ENCODE results near the gene TMC7. TPM values are rescaled to one million over a fixed set of nuclear protein-coding genes. Genes with fewer than 3 reads are reported as not detected.
A peak's percentile ranks its signal among the peaks of the same experiment; 100 is the strongest.

The TMC7 gene
- total RNA-seq, 1 experiment from 2014 or later, result 4.3 TPM

DNA sequence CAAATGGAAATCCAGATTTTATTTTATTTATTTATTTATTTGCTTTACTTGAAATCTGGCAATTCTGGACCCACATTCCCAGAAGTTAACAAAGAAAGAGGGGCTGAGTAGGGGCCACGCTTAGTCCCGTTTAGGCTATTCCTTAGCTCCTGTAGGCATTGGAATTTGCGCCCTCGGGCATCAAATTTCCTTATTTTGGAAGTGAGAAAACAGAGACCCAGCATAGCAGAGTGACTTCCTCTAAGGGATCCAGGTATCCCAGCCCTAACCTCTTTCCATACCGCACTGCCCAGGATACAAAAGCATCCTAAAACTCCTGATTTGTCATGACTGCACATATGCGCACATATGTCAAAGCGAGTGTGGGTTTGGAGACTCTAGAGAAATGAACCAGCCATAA, 38.5 kb upstream of the TMC7 start:
- H3K23me2 ChIP-seq (ENCODE audit: insufficient read length, low read depth, low read length, poor library complexity, severe bottlenecking), result no peaks in the 10 kb centered on the region
- H3T11ph ChIP-seq (ENCODE audit: low read length), result no peak overlapping the region
- H3K27me3 Mint-ChIP-seq (ENCODE audit: low read depth), result no peaks in the 10 kb centered on the region; the same call in 1 of the 2 replicates
- H3K9ac ChIP-seq (ENCODE audit: extremely low read depth, insufficient read length, low read length), result no peak overlapping the region
- H2BK5ac ChIP-seq (ENCODE audit: insufficient read length, low read length), result no peak overlapping the region
- H3K4ac ChIP-seq (ENCODE audit: low read depth, low read length), result no peak overlapping the region
- H2BK15ac ChIP-seq (ENCODE audit: low read depth, low read length), result no peak overlapping the region
- H3K9me3 ChIP-seq (ENCODE audit: control insufficient read depth, low read depth, low read length), result no peaks in the 10 kb centered on the region
- no peak overlapping the region for H3K14ac ChIP-seq (ENCODE audit: insufficient read depth, low read length)
- H3K18ac ChIP-seq (ENCODE audit: insufficient read length, low read depth, low read length), result no peak overlapping the region
- H2BK12ac ChIP-seq (ENCODE audit: insufficient read length, low read depth, low read length), result no peak overlapping the region
- peaks cover 9 to 14% of the 10 kb centered on the region in 2 experiments for H3K4me1 Mint-ChIP-seq
- H4K20me1 ChIP-seq (ENCODE audit: control insufficient read depth, insufficient read depth, insufficient read length), result no peaks in the 10 kb centered on the region
- no peaks in the 10 kb centered on the region for H3K36me3 Mint-ChIP-seq (ENCODE audit: insufficient read depth in 1 of 3, low read depth in 3 of 3)
- no peak overlapping the region for H3K23ac ChIP-seq (ENCODE audit: insufficient read length, low read depth, low read length)
- DNase-seq, result peak; percentile 55
- no peak overlapping the region for H3K56ac ChIP-seq (ENCODE audit: insufficient read length, low read depth, low read length)
- no CpG with 5 or more reads among the region's 7 CpGs for WGBS (ENCODE audit: extremely low coverage, insufficient read length, low lambda C conversion rate)
- no peak overlapping the region for H4K91ac ChIP-seq (ENCODE audit: insufficient read length, low read depth, low read length)
- H4K8ac ChIP-seq (replicated peaks; ENCODE audit: insufficient read length, low read depth, low read length), result no peak overlapping the region
- no peak overlapping the region for H2AFZ ChIP-seq (ENCODE audit: low read length)
- H3K4me3 Mint-ChIP-seq, result no peak overlapping the region
- no peaks in the 10 kb centered on the region for H3K4me1 ChIP-seq (ENCODE audit: insufficient read depth, low read length)
- no peak overlapping the region for H2AK5ac ChIP-seq (ENCODE audit: insufficient read length, low read length)
- H3K27me3 ChIP-seq (ENCODE audit: insufficient read depth, low read length), result no peaks in the 10 kb centered on the region
- no peak overlapping the region for H3K27ac ChIP-seq (ENCODE audit: insufficient read length, low read depth, low read length)
- no peaks in the 10 kb centered on the region for H3K79me1 ChIP-seq (ENCODE audit: insufficient read depth, low read depth, low read length, poor library complexity, severe bottlenecking)
- no peak overlapping the region for H2BK20ac ChIP-seq (ENCODE audit: low read depth, low read length, poor library complexity, severe bottlenecking)
- no peaks in the 10 kb centered on the region for H3K79me2 ChIP-seq (ENCODE audit: insufficient read depth, low read length)
- no peak overlapping the region for H2BK120ac ChIP-seq (ENCODE audit: low read depth, low read length, poor library complexity, severe bottlenecking)
- no peak overlapping the region for H3K4me2 ChIP-seq (ENCODE audit: insufficient read depth, insufficient read length, low read length)
- H4K5ac ChIP-seq (ENCODE audit: insufficient read length, low read depth, low read length), result no peak overlapping the region
- TF ChIP-seq, protein P1, sequence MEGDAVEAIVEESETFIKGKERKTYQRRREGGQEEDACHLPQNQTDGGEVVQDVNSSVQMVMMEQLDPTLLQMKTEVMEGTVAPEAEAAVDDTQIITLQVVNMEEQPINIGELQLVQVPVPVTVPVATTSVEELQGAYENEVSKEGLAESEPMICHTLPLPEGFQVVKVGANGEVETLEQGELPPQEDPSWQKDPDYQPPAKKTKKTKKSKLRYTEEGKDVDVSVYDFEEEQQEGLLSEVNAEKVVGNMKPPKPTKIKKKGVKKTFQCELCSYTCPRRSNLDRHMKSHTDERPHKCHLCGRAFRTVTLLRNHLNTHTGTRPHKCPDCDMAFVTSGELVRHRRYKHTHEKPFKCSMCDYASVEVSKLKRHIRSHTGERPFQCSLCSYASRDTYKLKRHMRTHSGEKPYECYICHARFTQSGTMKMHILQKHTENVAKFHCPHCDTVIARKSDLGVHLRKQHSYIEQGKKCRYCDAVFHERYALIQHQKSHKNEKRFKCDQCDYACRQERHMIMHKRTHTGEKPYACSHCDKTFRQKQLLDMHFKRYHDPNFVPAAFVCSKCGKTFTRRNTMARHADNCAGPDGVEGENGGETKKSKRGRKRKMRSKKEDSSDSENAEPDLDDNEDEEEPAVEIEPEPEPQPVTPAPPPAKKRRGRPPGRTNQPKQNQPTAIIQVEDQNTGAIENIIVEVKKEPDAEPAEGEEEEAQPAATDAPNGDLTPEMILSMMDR (conservative IDR thresholded peaks at IDR 0.05), result no peak
- peaks cover 0 to 4% of the 10 kb centered on the region in 2 experiments; a peak in 1 of 5 replicates for H3K9me3 Mint-ChIP-seq
- H3K27ac Mint-ChIP-seq, result peak overlapping the region in 2 of 3 experiments; percentile 8 to 52; a peak in 2 of 7 replicates
